Pancreas (tissue), 10 donors: ENCODE results near the gene POLR3E. TPM values are rescaled to one million over a fixed set of nuclear protein-coding genes. Genes with fewer than 3 reads are reported as not detected.
A peak's percentile ranks its signal among the peaks of the same experiment; 100 is the strongest.
"Not testable (repeated sequence)": the region's sequence is repeated elsewhere in the genome, so short reads cannot be mapped to it uniquely, and the experiment has no call there.

Experiments
- ATAC-seq, 4 donors: fragments of 200-7000 bp; cut with Tn5 transposase; one replicate each; pipeline versions ENCODE4 v1.8.0 to v1.9.1; 2020; ENCODE audit warnings: mild to moderate bottlenecking in 4 of 4, moderate library complexity in 4 of 4
- DNase-seq, 6 donors: peaks; one replicate each; pipeline ENCODE4 v3.0.0-alpha.2; 2020
- FAIRE-seq: peaks from 2 replicates; lab custom pipeline; 2012; peaks lifted over from hg19 to GRCh38; lab: Jason Lieb, UNC
- H3K27ac ChIP-seq, 4 donors: fragments of 200-600 bp; sonication (generic); 1 replicate in 3 of 4; 2 replicates in 1 of 4; pipeline versions ENCODE4 v1.5.0 to v1.8.0; 2020
- H3K27me3 ChIP-seq, 4 donors: fragments of 200-600 bp; one replicate each; pipeline ENCODE4 v1.8.0; 2021
- H3K36me3 ChIP-seq, 3 donors: fragments of 200-600 bp; sonication (generic) in 1 of 3; one replicate each; pipeline versions ENCODE4 v1.5.0 to v1.8.0; 2020 to 2021
- H3K4me1 ChIP-seq, 3 donors: fragments of 200-600 bp; one replicate each; pipeline ENCODE4 v1.8.0; 2021
- H3K4me3 ChIP-seq, 4 donors: fragments of 200-600 bp; sonication (generic) in 2 of 4; one replicate each; pipeline versions ENCODE4 v1.5.0 to v1.8.0; 2020 to 2021
- H3K9me3 ChIP-seq, 4 donors: fragments of 200-600 bp; one replicate each; pipeline ENCODE4 v1.8.0; 2021
- CTCF ChIP-seq, 4 donors: fragments of 200-600 bp; sonication (generic) in 3 of 4; IDR thresholded peaks; one replicate each; pipeline versions ENCODE4 v1.5.0 to v1.8.0; 2021; ENCODE audit warnings: antibody characterized with exemption in 4 of 4
- WGBS, 2 donors: extraction: QIAGEN DNeasy Blood & Tissue Kit; methylation state at CpG; one replicate each; pipeline ENCODE4 v1.1.7; 2013; 5-methylcytosine and 5-hydroxymethylcytosine counted together
- intact Hi-C, 3 donors: fragments of 100-400 bp; cut with DNase I; formaldehyde crosslinking; loops; one replicate each; pipeline versions ENCODE4 v1.11.1 to v1.14.2; 2022
- polyA plus RNA-seq, 2 donors: library from polyadenylated mRNA; stranded (reverse); fragments of 200-250 nt; gene quantifications; one replicate each; pipeline ENCODE4 v1.2.3, GENCODE V29; 2013
- total RNA-seq, 6 donors: library from RNA; stranded (reverse); fragmentation: NEBNext Ultra II Directional in 4 of 6; extraction: Animal tissue kit (Norgen Biotek cat#: 25700) in 4 of 6; gene quantifications; one replicate each; pipeline versions ENCODE4 v1.2.1 to v1.2.4, GENCODE V29; 2021 to 2023
- donor health status: healthy with polysubstance abuse.
- donor health status: DM: no; HTN: no; CAD: no; lungs with moderate emphysema.
- donor health status: DM: no; HTN: no; CAD: no.
- donor health status: control.
- donor health status: control.
- donor health status: Bipolar disorder and iron deficiency.
- donor health status: DM: yes; HTN: yes; CAD: no.
- donor health status: DM: no; HTN: no; CAD: no.
- donor health status: DM: no; HTN: no; CAD: no.
- donor health status: DM: yes; HTN: yes; CAD: no.

Gene POLR3E
- total and polyA plus RNA-seq, 8 donors = 26.3 to 38.3 (median 30.5) TPM

- peaks cover 20 to 35% (median 23%) of the 10 kb centered on the region in 3 donors for H3K4me1 ChIP-seq
- H3K36me3 ChIP-seq = peaks cover 0 to 21% (median 0%) of the 10 kb centered on the region in 3 donors
- 94% methylated on average over 3 of the region's 3 CpGs for WGBS, 2 donors
- no peaks in the 10 kb centered on the region for H3K9me3 ChIP-seq
- no peak overlapping the region for H3K4me3 ChIP-seq
- H3K27me3 ChIP-seq = no peaks in the 10 kb centered on the region
- H3K27ac ChIP-seq = no peak overlapping the region
- no peak for TF ChIP-seq CTCF (IDR thresholded peaks at IDR 0.05)
- intact Hi-C loops = no loop called here
- FAIRE-seq (no peak), ATAC-seq (no peak), DNase-seq (no peak)
Measured at GRCh38 chr16:22366889-22367288, 69.7 kb downstream of the POLR3E start.

- H3K4me3 ChIP-seq, intact Hi-C loops, H3K27me3 ChIP-seq, DNase-seq, FAIRE-seq, H3K9me3 ChIP-seq: not testable (repeated sequence)
- ATAC-seq = peak; percentile 36 to 61 (median 38)
- peaks cover 23 to 45% (median 30%) of the 10 kb centered on the region in 3 donors for H3K4me1 ChIP-seq
- peak overlapping the region in 2 of 4 donors; percentile 46 to 85 for H3K27ac ChIP-seq
- H3K36me3 ChIP-seq = peaks cover 0 to 13% (median 0%) of the 10 kb centered on the region in 3 donors
- 77 to 78% methylated on average over 8 of the region's 8 CpGs for WGBS, 2 donors
Measured at GRCh38 chr16:22368200-22368826, 71.1 kb downstream of the POLR3E start.

- Histone ChIP-seq H3K9me3 (no peaks in the 10 kb centered on the region), H3K4me1 (peaks cover 23 to 45% (median 30%) of the 10 kb centered on the region in 3 donors), H3K27ac (peak overlapping the region in 2 of 4 donors; percentile 46 to 85), H3K36me3 (peaks cover 0 to 3% (median 0%) of the 10 kb centered on the region in 3 donors), H3K27me3 (no peaks in the 10 kb centered on the region), H3K4me3 (no peak overlapping the region)
- FAIRE-seq = no peak
- 38 to 43% methylated on average over 3 of the region's 3 CpGs for WGBS, 2 donors
- no peak for DNase-seq
- ATAC-seq = peak in 1 of 4 donors; percentile 16
- no peak for TF ChIP-seq CTCF (IDR thresholded peaks at IDR 0.05)
- intact Hi-C loops = no loop called here
Measured at GRCh38 chr16:22369221-22369811, 72.1 kb downstream of the POLR3E start.

- ATAC-seq = no peak
- FAIRE-seq = peak; percentile 87
- Histone ChIP-seq H3K9me3 (no peaks in the 10 kb centered on the region), H3K4me3 (no peak overlapping the region), H3K4me1 (peaks cover 23 to 47% (median 30%) of the 10 kb centered on the region in 3 donors), H3K27ac (peak overlapping the region in 2 of 4 donors; percentile 46 to 85), H3K27me3 (no peaks in the 10 kb centered on the region), H3K36me3 (no peaks in the 10 kb centered on the region)
- WGBS, 2 donors = 70 to 72% methylated on average over 2 of the region's 2 CpGs
- TF ChIP-seq CTCF (IDR thresholded peaks at IDR 0.05) = no peak
- DNase-seq = no peak
- intact Hi-C loops = no loop called here
Measured at GRCh38 chr16:22370038-22370820, 73.0 kb downstream of the POLR3E start.
